Upper lobe of right lung (tissue), 1 donor: ENCODE measurements around the gene EIPR1. TPM values are rescaled to one million over a fixed set of nuclear protein-coding genes. Genes with fewer than 3 reads are reported as not detected.
A peak's percentile ranks its signal among the peaks of the same experiment; 100 is the strongest.

Experiments used
- ATAC-seq: fragments of 200-7000 bp; cut with Tn5 transposase; one replicate; pipeline ENCODE4 v1.9.1; 2020; ENCODE audit warnings: mild to moderate bottlenecking, moderate library complexity
- DNase-seq: peaks from one replicate; pipeline ENCODE4 v3.0.0-alpha.2; 2020
- H3K27ac ChIP-seq: fragments of 200-600 bp; one replicate; pipeline ENCODE4 v1.8.0; 2022
- H3K27me3 ChIP-seq: fragments of 200-600 bp; one replicate; pipeline ENCODE4 v1.8.0; 2022; ENCODE audit warnings: mild to moderate bottlenecking
- H3K36me3 ChIP-seq: fragments of 200-600 bp; one replicate; pipeline ENCODE4 v1.8.0; 2022
- H3K4me1 ChIP-seq: fragments of 200-600 bp; one replicate; pipeline ENCODE4 v1.8.0; 2022
- H3K4me3 ChIP-seq: fragments of 200-600 bp; one replicate; pipeline ENCODE4 v1.8.0; 2022; ENCODE audit warnings: mild to moderate bottlenecking
- H3K9me3 ChIP-seq: fragments of 200-600 bp; one replicate; pipeline ENCODE4 v1.8.0; 2022
- intact Hi-C: fragments of 100-400 bp; cut with DNase I; formaldehyde crosslinking; loops from one replicate; pipeline ENCODE4 v1.11.0; 2022
- total RNA-seq: library from RNA; stranded (reverse); fragmentation: NEBNext Ultra II Directional; extraction: Animal tissue kit (Norgen Biotek cat#: 25700); gene quantifications from one replicate; pipeline ENCODE4 v1.2.1, GENCODE V29; 2021
- TF ChIP-seq, protein P1 (sequence below): fragments of 200-600 bp; IDR thresholded peaks from one replicate; pipeline ENCODE4 v1.8.0; 2022; ENCODE audit warnings: antibody characterized with exemption
- donor health status: DM: no; HTN: yes; CAD: no; lungs with severe emphysema.

Gene EIPR1
- total RNA-seq, 1 donor from 2014 or later, result 16.6 TPM

DNA sequence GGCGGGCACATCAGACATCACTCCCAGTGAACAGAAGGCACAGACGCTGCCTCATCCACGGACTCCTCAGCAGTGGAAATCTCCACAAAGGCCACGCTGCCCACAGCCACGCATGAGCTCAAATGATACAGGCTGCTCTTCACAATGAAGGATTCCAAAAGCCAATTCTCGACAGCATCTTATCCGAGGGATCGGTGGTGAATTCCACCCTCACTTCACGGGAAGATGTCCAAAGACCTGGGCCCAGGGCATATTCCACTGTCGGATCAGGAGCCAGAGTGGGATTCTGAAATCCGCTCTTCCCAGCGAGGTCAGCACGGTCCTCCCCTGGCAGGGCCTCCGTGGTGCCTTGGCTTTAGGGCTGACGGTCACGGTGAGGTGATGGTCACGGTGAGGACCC lies 55.8 kb downstream of the EIPR1 start:
- TF ChIP-seq, protein P1, sequence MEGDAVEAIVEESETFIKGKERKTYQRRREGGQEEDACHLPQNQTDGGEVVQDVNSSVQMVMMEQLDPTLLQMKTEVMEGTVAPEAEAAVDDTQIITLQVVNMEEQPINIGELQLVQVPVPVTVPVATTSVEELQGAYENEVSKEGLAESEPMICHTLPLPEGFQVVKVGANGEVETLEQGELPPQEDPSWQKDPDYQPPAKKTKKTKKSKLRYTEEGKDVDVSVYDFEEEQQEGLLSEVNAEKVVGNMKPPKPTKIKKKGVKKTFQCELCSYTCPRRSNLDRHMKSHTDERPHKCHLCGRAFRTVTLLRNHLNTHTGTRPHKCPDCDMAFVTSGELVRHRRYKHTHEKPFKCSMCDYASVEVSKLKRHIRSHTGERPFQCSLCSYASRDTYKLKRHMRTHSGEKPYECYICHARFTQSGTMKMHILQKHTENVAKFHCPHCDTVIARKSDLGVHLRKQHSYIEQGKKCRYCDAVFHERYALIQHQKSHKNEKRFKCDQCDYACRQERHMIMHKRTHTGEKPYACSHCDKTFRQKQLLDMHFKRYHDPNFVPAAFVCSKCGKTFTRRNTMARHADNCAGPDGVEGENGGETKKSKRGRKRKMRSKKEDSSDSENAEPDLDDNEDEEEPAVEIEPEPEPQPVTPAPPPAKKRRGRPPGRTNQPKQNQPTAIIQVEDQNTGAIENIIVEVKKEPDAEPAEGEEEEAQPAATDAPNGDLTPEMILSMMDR, result no peak
- no peak overlapping the region for H3K27ac ChIP-seq
- H3K36me3 ChIP-seq, result no peaks in the 10 kb centered on the region
- no peak overlapping the region for H3K4me3 ChIP-seq
- ATAC-seq, result no peak
- peak; percentile 40 for DNase-seq
- no peaks in the 10 kb centered on the region for H3K9me3 ChIP-seq
- H3K4me1 ChIP-seq, result no peaks in the 10 kb centered on the region
- no peaks in the 10 kb centered on the region for H3K27me3 ChIP-seq
- intact Hi-C loops, result no loop called here

DNA sequence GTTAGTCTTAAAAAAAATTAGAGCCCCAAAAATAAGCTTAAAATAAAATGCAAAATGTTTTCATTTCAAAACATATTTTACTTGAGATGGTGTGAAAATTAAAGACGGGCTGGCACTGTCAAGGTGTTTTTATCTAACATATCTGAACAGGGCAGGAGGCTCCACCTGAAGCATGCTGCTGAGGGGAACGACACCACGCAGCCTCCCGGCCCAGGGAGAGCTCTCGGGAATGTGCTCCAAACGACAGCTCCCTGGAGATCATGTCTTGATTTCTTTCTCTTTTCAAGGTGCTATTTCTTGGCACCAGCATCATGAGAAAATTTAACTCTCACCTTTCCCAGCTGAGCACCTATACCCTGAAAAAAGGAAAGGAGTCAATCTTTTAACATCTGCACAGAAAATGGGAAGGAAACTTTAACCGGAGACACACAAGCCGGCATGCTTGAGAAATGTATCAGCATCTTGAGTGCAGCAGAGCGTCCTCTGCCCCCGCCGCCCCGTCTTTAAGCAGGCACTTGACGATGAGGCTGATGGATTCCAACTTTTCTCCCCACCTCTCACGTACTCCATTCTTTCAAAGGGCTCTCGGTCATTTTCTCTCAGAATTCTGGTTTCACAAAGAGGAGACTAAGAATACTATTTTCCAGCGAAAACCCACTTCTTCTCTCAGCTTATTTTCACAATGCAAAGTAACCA lies 56.6 kb downstream of the EIPR1 start:
- intact Hi-C loops, result no loop called here
- TF ChIP-seq, protein P1, result no peak
- no peak for DNase-seq

DNA sequence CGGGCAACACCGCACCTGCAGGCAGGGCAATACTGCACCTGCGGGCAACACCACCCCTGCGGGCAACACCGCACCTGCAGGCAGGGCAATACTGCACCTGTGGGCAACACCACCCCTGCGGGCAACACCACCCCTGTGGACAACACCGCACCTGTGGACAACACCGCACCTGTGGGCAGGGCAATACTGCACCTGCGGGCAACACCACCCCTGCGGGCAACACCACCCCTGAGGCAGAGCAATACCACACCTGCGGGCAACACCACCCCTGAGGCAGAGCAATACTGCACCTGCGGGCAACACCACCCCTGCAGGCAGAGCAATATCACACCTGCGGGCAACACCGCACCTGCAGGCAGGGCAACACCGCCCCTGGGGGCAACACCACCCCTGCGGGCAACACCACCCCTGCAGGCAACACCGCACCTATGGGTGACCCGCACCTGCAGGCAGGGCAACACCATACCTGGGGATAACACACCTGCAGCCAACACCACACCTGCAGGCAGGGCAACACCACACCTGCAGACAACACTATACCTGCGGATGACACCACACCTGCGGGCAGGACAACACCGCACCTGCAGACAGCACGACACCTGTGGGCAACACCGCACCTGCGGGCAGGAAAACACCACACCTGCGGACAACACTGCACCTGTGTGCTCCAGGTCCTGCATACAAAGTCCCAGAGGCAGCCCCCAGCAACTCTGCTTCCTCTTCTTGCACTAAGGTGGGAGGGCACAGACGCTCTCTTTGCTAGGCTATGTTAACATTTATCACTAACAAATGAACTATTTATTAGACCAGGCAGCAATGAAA lies 57.7 kb downstream of the EIPR1 start:
- DNase-seq (no peak), ATAC-seq (no peak)
- Histone ChIP-seq H3K9me3 (no peaks in the 10 kb centered on the region), H3K27ac (no peak overlapping the region), H3K4me3 (no peak overlapping the region), H3K4me1 (no peaks in the 10 kb centered on the region), H3K27me3 (no peaks in the 10 kb centered on the region), H3K36me3 (no peaks in the 10 kb centered on the region)
- TF ChIP-seq, protein P1, result no peak
- intact Hi-C loops, result no loop called here

More for the DNA sequence above, 56.6 kb downstream of the EIPR1 start:
- no peak overlapping the region for H3K27ac ChIP-seq
- H3K4me1 ChIP-seq, result no peaks in the 10 kb centered on the region
- H3K4me3 ChIP-seq, result no peak overlapping the region
- ATAC-seq, result no peak
- H3K36me3 ChIP-seq, result no peaks in the 10 kb centered on the region
- H3K9me3 ChIP-seq, result no peaks in the 10 kb centered on the region
- H3K27me3 ChIP-seq, result no peaks in the 10 kb centered on the region

DNA sequence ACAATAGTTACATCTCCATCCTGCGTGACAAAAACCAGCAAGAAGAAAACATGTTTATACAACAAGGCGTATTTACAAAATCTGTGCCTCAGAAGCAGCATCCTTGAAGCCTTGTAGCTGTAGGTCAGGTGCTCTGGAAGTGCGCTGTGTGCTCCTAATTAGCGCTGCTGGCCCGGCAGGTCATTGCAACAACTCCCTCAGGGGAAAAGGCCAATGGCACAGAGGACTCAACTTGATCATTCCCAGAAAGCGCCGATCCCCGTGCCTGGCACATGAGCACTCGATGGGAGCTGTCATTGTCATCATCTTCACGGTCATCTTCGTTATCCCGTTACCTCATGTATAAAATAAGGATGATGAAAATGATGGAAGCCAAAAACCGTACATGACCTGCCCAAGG lies 58.5 kb downstream of the EIPR1 start:
- no peak overlapping the region for H3K27ac ChIP-seq
- intact Hi-C loops, result no loop called here
- DNase-seq, result no peak

DNA sequence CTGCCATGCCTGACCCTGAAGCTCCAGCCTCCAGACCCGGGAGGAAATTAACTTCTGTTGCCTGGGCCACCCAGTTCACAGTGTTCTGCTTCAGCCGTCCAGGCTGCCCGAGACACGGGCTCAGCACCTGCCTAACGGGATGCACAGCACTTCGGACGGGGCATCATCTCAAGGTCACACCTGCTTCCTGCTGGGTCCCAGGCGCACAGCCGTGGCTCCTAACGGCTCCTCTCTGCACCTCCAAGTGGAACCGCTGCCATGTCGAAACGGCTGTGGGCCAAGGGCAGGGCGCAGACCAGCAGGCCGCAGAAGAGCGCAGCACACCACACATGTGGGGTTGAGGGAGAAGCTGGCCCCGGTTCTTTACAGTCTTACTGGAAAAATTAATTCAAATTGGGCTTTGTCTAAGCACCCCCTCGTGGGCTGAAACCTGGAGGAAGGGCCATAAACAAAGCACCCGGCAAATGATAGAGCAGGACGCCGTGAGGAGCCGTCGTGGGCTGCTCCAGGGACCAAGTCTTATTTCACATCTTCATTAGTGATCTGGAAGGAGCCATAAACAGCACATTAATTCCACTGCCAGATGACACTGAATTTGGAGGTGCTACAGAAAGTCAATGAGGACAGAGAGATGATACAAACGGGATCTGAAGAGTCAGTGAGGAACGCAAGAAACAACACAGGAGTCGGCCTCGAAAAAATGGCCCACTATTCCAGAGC lies 59.6 kb downstream of the EIPR1 start:
- no peak for ATAC-seq
- intact Hi-C loops, result no loop called here
- peak; percentile 45 for DNase-seq
- H3K27me3 ChIP-seq, result no peaks in the 10 kb centered on the region
- no peaks in the 10 kb centered on the region for H3K9me3 ChIP-seq
- H3K27ac ChIP-seq, result no peak overlapping the region
- H3K4me1 ChIP-seq, result no peaks in the 10 kb centered on the region
- no peak overlapping the region for H3K4me3 ChIP-seq
- H3K36me3 ChIP-seq, result no peaks in the 10 kb centered on the region
- TF ChIP-seq, protein P1, result no peak

More for the DNA sequence above, 58.5 kb downstream of the EIPR1 start:
- ATAC-seq, result no peak
- Histone ChIP-seq H3K4me3 (no peak overlapping the region), H3K36me3 (no peaks in the 10 kb centered on the region), H3K4me1 (no peaks in the 10 kb centered on the region), H3K9me3 (no peaks in the 10 kb centered on the region), H3K27me3 (no peaks in the 10 kb centered on the region)
- TF ChIP-seq, protein P1, result no peak
